ENCODE measurements around the gene RPGR.

RPGR gene

GRCh38 chrX:38277802-38278201, 49.5 kb downstream of the RPGR start:
- Histone ChIP-seq H3K4me2 (ENCODE audit: low read length) (no peak overlapping the region), H4K20me1 (ENCODE audit: insufficient read depth, low read length) (no peaks in the 10 kb centered on the region), H3K9me2 (ENCODE audit: low read depth, low read length) (no peaks in the 10 kb centered on the region), H3K36me3 (ENCODE audit: insufficient read depth, low read length) (no peaks in the 10 kb centered on the region), H3K4me3 (ENCODE audit: low read depth, low read length, poor library complexity, severe bottlenecking) (no peak overlapping the region), H3K9me3 (ENCODE audit: low read length) (no peaks in the 10 kb centered on the region), H3K27me3 (ENCODE audit: insufficient read depth, low read length) (no peaks in the 10 kb centered on the region), H3F3A (ENCODE audit: insufficient read depth, low read length) (no peaks in the 10 kb centered on the region), H2AFZ (ENCODE audit: low read length) (no peak overlapping the region), H3K79me2 (ENCODE audit: insufficient read depth, low read length) (no peaks in the 10 kb centered on the region), H3K4me1 (ENCODE audit: insufficient read depth, low read length, severe bottlenecking) (no peaks in the 10 kb centered on the region), H3K9ac (ENCODE audit: low read length) (no peak overlapping the region), H3K27ac (ENCODE audit: low read depth, low read length, poor library complexity, severe bottlenecking) (no peak overlapping the region)
- TF ChIP-seq, protein P1, sequence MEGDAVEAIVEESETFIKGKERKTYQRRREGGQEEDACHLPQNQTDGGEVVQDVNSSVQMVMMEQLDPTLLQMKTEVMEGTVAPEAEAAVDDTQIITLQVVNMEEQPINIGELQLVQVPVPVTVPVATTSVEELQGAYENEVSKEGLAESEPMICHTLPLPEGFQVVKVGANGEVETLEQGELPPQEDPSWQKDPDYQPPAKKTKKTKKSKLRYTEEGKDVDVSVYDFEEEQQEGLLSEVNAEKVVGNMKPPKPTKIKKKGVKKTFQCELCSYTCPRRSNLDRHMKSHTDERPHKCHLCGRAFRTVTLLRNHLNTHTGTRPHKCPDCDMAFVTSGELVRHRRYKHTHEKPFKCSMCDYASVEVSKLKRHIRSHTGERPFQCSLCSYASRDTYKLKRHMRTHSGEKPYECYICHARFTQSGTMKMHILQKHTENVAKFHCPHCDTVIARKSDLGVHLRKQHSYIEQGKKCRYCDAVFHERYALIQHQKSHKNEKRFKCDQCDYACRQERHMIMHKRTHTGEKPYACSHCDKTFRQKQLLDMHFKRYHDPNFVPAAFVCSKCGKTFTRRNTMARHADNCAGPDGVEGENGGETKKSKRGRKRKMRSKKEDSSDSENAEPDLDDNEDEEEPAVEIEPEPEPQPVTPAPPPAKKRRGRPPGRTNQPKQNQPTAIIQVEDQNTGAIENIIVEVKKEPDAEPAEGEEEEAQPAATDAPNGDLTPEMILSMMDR (IDR thresholded peaks at IDR 0.05; ENCODE audit: low read length) = no peak
- TF ChIP-seq EZH2 (IDR thresholded peaks at IDR 0.05; ENCODE audit: borderline replicate concordance, low read length) = no peak

DNA sequence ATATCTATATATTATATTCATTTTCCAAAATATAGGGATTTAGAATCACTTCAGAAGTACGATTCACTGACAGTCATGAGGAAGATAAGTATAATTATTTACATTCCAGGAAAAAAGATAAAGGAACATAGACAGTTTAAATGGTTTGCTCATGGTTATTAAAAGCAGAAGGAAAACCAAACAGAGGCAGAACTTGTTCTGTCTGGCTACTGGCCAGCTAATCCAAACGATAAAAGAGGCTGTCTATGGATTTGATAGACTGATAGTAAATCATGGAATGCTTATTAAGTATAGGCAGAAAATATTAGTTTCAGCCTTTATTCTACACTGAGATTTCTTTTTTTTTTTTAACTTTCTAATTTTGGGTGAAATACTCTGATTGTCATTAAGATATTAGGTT, 50.2 kb downstream of the RPGR start:
- H3K4me2 ChIP-seq (ENCODE audit: low read length) = no peak overlapping the region
- TF ChIP-seq, protein P1 (IDR thresholded peaks at IDR 0.05; ENCODE audit: low read length) = no peak
- no peak for TF ChIP-seq EZH2 (IDR thresholded peaks at IDR 0.05; ENCODE audit: borderline replicate concordance, low read length)

GRCh38 chrX:38276089-38276488, 51.2 kb downstream of the RPGR start:
- Histone ChIP-seq H3K4me1 (ENCODE audit: insufficient read depth, low read length, severe bottlenecking) (no peaks in the 10 kb centered on the region), H3F3A (ENCODE audit: insufficient read depth, low read length) (no peaks in the 10 kb centered on the region), H4K20me1 (ENCODE audit: insufficient read depth, low read length) (no peaks in the 10 kb centered on the region), H3K9me2 (ENCODE audit: low read depth, low read length) (no peaks in the 10 kb centered on the region), H3K9me3 (ENCODE audit: low read length) (no peaks in the 10 kb centered on the region), H3K9ac (ENCODE audit: low read length) (no peak overlapping the region), H3K27me3 (ENCODE audit: insufficient read depth, low read length) (no peaks in the 10 kb centered on the region), H3K36me3 (ENCODE audit: insufficient read depth, low read length) (no peaks in the 10 kb centered on the region), H3K27ac (ENCODE audit: low read depth, low read length, poor library complexity, severe bottlenecking) (no peak overlapping the region), H2AFZ (ENCODE audit: low read length) (no peak overlapping the region), H3K4me2 (ENCODE audit: low read length) (no peak overlapping the region), H3K4me3 (ENCODE audit: low read depth, low read length, poor library complexity, severe bottlenecking) (no peak overlapping the region), H3K79me2 (ENCODE audit: insufficient read depth, low read length) (no peaks in the 10 kb centered on the region)
- TF ChIP-seq, protein P1 (IDR thresholded peaks at IDR 0.05; ENCODE audit: low read length) = no peak
- TF ChIP-seq EZH2 (IDR thresholded peaks at IDR 0.05; ENCODE audit: borderline replicate concordance, low read length) = no peak

More for the DNA sequence above, 50.2 kb downstream of the RPGR start:
- H3K79me2 ChIP-seq (ENCODE audit: insufficient read depth, low read length) = no peaks in the 10 kb centered on the region
- no peaks in the 10 kb centered on the region for H3F3A ChIP-seq (ENCODE audit: insufficient read depth, low read length)
- no peaks in the 10 kb centered on the region for H3K27me3 ChIP-seq (ENCODE audit: insufficient read depth, low read length)
- no peak overlapping the region for H3K9ac ChIP-seq (ENCODE audit: low read length)
- no peaks in the 10 kb centered on the region for H3K4me1 ChIP-seq (ENCODE audit: insufficient read depth, low read length, severe bottlenecking)
- H2AFZ ChIP-seq (ENCODE audit: low read length) = no peak overlapping the region
- no peaks in the 10 kb centered on the region for H3K36me3 ChIP-seq (ENCODE audit: insufficient read depth, low read length)
- H3K9me3 ChIP-seq (ENCODE audit: low read length) = no peaks in the 10 kb centered on the region
- H3K27ac ChIP-seq (ENCODE audit: low read depth, low read length, poor library complexity, severe bottlenecking) = no peak overlapping the region
- no peak overlapping the region for H3K4me3 ChIP-seq (ENCODE audit: low read depth, low read length, poor library complexity, severe bottlenecking)
- H3K9me2 ChIP-seq (ENCODE audit: low read depth, low read length) = no peaks in the 10 kb centered on the region
- H4K20me1 ChIP-seq (ENCODE audit: insufficient read depth, low read length) = no peaks in the 10 kb centered on the region

All from OCI-LY1 (cell line).